SK-N-SH (cell line): ENCODE data around the gene MYO1D.

Experiments
- EZH2phosphoT487 ChIP-seq: fragments of 200-600 bp; sonication (generic); IDR thresholded peaks from 2 replicates; pipeline ENCODE4 v1.6.1; 2017; ENCODE audit warnings: low read depth, mixed run types, mild to moderate bottlenecking, antibody characterized with exemption, moderate library complexity, borderline replicate concordance
- FOXJ3 ChIP-seq: sonication (generic); formaldehyde crosslinking; IDR thresholded peaks from 2 replicates; pipeline ENCODE4 v1.5.1; 2020; ENCODE audit warnings: mild to moderate bottlenecking, missing genetic modification reagents
- IRF3 ChIP-seq: fragments of 150-350 bp; IDR thresholded peaks from 2 replicates; pipeline ENCODE4 v1.6.1; 2016; ENCODE audit warnings: mild to moderate bottlenecking, low read depth, low read length
- MXI1 ChIP-seq: IDR thresholded peaks from 2 replicates; pipeline ENCODE4 v1.6.1; 2012; ENCODE audit warnings: mild to moderate bottlenecking, low read depth, low read length, improper control_type of control experiment
- RXRA ChIP-seq: IDR thresholded peaks from 2 replicates; pipeline ENCODE4 v1.4.0; 2012; ENCODE audit warnings: low read depth, mild to moderate bottlenecking, borderline replicate concordance
- TEAD4 ChIP-seq: IDR thresholded peaks from 2 replicates; pipeline ENCODE4 v1.4.0; 2012; ENCODE audit warnings: mild to moderate bottlenecking, borderline replicate concordance; ENCODE audit not compliant: insufficient read depth
- TF ChIP-seq, protein P1 (sequence below): fragments of 200-600 bp; sonication (generic); IDR thresholded peaks from 2 replicates; pipeline ENCODE4 v1.6.1; 2017; ENCODE audit warnings: antibody characterized with exemption, mild to moderate bottlenecking, moderate library complexity

DNA sequence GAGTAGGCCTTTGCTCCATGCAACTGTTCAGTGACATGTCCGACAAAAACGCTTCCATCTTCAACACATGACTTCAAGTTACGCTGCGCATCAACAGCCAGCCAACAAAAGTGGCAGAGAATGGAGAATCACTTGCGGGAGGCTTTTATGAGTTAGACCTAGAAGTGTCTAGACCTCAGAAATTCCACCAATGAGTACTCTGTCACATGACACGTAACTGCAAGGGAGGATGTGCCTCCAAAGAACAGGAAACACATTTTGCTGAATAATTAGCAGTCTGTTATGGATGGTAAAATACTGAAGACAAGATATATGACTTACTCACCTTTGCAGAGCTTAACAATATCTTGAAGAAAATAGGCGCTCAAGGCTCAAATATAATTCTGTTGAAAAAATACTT, 62.1 kb downstream of the MYO1D start:
- TF ChIP-seq IRF3 (no peak), FOXJ3 (CRISPR knock-in tag) (no peak), RXRA (no peak), EZH2phosphoT487 (no peak), MXI1 (no peak), TEAD4 (no peak)
- TF ChIP-seq, protein P1, sequence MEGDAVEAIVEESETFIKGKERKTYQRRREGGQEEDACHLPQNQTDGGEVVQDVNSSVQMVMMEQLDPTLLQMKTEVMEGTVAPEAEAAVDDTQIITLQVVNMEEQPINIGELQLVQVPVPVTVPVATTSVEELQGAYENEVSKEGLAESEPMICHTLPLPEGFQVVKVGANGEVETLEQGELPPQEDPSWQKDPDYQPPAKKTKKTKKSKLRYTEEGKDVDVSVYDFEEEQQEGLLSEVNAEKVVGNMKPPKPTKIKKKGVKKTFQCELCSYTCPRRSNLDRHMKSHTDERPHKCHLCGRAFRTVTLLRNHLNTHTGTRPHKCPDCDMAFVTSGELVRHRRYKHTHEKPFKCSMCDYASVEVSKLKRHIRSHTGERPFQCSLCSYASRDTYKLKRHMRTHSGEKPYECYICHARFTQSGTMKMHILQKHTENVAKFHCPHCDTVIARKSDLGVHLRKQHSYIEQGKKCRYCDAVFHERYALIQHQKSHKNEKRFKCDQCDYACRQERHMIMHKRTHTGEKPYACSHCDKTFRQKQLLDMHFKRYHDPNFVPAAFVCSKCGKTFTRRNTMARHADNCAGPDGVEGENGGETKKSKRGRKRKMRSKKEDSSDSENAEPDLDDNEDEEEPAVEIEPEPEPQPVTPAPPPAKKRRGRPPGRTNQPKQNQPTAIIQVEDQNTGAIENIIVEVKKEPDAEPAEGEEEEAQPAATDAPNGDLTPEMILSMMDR = no peak
